Retina (tissue), 1 donor: ENCODE measurements around the gene FER.
A peak's percentile ranks its signal among the peaks of the same experiment; 100 is the strongest.
"Not testable (repeated sequence)": the region's sequence is repeated elsewhere in the genome, so short reads cannot be mapped to it uniquely, and the experiment has no call there.

Experiments used
- DNase-seq: peaks from one replicate; pipeline ENCODE4 v3.0.0-alpha.2; 2016

The FER gene

GRCh38 chr5:109052216-109052615 is 304.5 kb downstream of the FER start:
- not testable (repeated sequence) for DNase-seq

- DNase-seq: no peak
Measured at GRCh38 chr5:109053995-109054417, 306.3 kb downstream of the FER start.

- no peak for DNase-seq
Measured at GRCh38 chr5:109060378-109061025, 312.8 kb downstream of the FER start.

- DNase-seq: no peak
Measured at GRCh38 chr5:109062664-109063063, 315.0 kb downstream of the FER start.

GRCh38 chr5:109063223-109063622 is 315.5 kb downstream of the FER start:
- no peak for DNase-seq

- DNase-seq: no peak
Measured at GRCh38 chr5:109076741-109077140, 329.0 kb downstream of the FER start.

- DNase-seq: no peak
Measured at GRCh38 chr5:109078448-109078847, 330.8 kb downstream of the FER start.

- DNase-seq: no peak
Measured at GRCh38 chr5:109080481-109080880, 332.8 kb downstream of the FER start.

- DNase-seq: no peak
Measured at GRCh38 chr5:109080896-109081295, 333.2 kb downstream of the FER start.

- no peak for DNase-seq
Measured at GRCh38 chr5:109083937-109084336, 336.2 kb downstream of the FER start.

- no peak for DNase-seq
Measured at GRCh38 chr5:109089191-109089590, 341.5 kb downstream of the FER start.

- DNase-seq: no peak
Measured at GRCh38 chr5:109099081-109099480, 351.4 kb downstream of the FER start.

- no peak for DNase-seq
Measured at GRCh38 chr5:109100971-109101370, 353.3 kb downstream of the FER start.

GRCh38 chr5:109102096-109102690 is 354.5 kb downstream of the FER start:
- no peak for DNase-seq

- peak; percentile 36 for DNase-seq
Measured at GRCh38 chr5:109105631-109106267, 358.1 kb downstream of the FER start.

GRCh38 chr5:109111680-109112079 is 364.0 kb downstream of the FER start:
- DNase-seq: no peak

GRCh38 chr5:109113608-109114007 is 365.9 kb downstream of the FER start:
- no peak for DNase-seq

GRCh38 chr5:109121225-109121624 is 373.5 kb downstream of the FER start:
- no peak for DNase-seq

GRCh38 chr5:109125755-109126429 is 378.2 kb downstream of the FER start:
- DNase-seq: no peak

GRCh38 chr5:109126481-109126880 is 378.8 kb downstream of the FER start:
- no peak for DNase-seq

GRCh38 chr5:109136906-109137305 is 389.2 kb downstream of the FER start:
- no peak for DNase-seq

- no peak for DNase-seq
Measured at GRCh38 chr5:109141222-109142200, 393.8 kb downstream of the FER start.

GRCh38 chr5:109143031-109143430 is 395.3 kb downstream of the FER start:
- DNase-seq: no peak
